Esophagus squamous epithelium (tissue), 4 donors: Measurements from ENCODE around the gene CPN2.

ENCODE experiments used
- CTCF ChIP-seq, 6 experiments: fragments of 450-650 bp in 4 of 6; fragments of 200-600 bp in 2 of 6; sonication (generic) in 2 of 6; IDR thresholded peaks; one replicate each; pipeline ENCODE4 v1.5.1; 2016 to 2019; ENCODE audit warnings: antibody characterized with exemption in 6 of 6, mild to moderate bottlenecking in 4 of 6, moderate library complexity in 4 of 6
- POLR2A ChIP-seq, 4 donors: fragments of 450-650 bp; IDR thresholded peaks; one replicate each; pipeline ENCODE4 v1.6.1; 2017; ENCODE audit warnings: antibody characterized with exemption in 4 of 4, mild to moderate bottlenecking in 4 of 4, moderate library complexity in 3 of 4

DNA sequence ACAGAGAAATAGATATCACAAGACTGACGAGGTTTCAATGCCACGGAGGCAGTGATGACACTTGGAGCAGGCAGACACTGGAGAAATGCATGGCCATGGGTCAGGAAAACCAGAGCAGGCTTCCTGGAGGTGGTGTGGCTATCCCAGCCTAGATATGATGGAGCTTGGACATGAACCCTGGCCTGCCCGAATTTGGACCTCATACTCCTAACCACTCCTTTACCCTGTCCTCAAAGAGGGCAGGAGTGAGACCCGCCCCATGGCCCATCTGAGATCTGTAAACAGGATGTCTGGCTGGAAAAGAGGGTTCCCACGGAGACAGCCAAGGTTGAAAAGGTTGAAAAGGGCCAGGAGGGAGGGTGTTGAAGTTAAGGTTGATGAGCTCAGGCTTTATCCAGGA is 31.0 kb downstream of the CPN2 start:
- no peak for TF ChIP-seq CTCF (IDR thresholded peaks at IDR 0.05)
- no peak for TF ChIP-seq POLR2A (IDR thresholded peaks at IDR 0.05)
